Suprapubic skin (tissue), 4 donors: ENCODE results near the gene ETV6. TPM values are rescaled to one million over a fixed set of nuclear protein-coding genes. Genes with fewer than 3 reads are reported as not detected.

ENCODE experiments used
- DNase-seq, 2 donors: peaks; one replicate each; pipeline ENCODE4 v3.0.0-alpha.2; 2019; ENCODE audit warnings: low spot score in 2 of 2
- H3K27ac ChIP-seq: fragments of 200-600 bp; sonication (generic); one replicate; pipeline ENCODE4 v1.5.1; 2019
- H3K27me3 ChIP-seq: fragments of 200-600 bp; sonication (generic); one replicate; pipeline ENCODE4 v1.5.1; 2019
- H3K36me3 ChIP-seq: fragments of 200-600 bp; sonication (generic); one replicate; pipeline ENCODE4 v1.5.1; 2019
- H3K4me1 ChIP-seq: fragments of 200-600 bp; sonication (generic); one replicate; pipeline ENCODE4 v1.5.1; 2019
- H3K4me3 ChIP-seq: fragments of 200-600 bp; sonication (generic); one replicate; pipeline ENCODE4 v1.5.1; 2019; ENCODE audit warnings: mild to moderate bottlenecking
- H3K9me3 ChIP-seq: fragments of 200-600 bp; sonication (generic); one replicate; pipeline ENCODE4 v1.5.1; 2019
- CTCF ChIP-seq, 2 donors: fragments of 200-600 bp in 1 of 2; fragments of 450-650 bp in 1 of 2; sonication (generic) in 1 of 2; IDR thresholded peaks; one replicate each; pipeline ENCODE4 v1.5.1; 2016 to 2019; ENCODE audit warnings: antibody characterized with exemption in 2 of 2, mild to moderate bottlenecking in 1 of 2, moderate library complexity in 1 of 2
- EP300 ChIP-seq: sonication (generic); formaldehyde crosslinking; IDR thresholded peaks from one replicate; pipeline ENCODE4 v1.6.1; 2017; ENCODE audit warnings: antibody characterized with exemption
- POLR2A ChIP-seq, 2 donors: fragments of 450-650 bp; IDR thresholded peaks; one replicate each; pipeline ENCODE4 v1.6.1; 2017; ENCODE audit warnings: antibody characterized with exemption in 2 of 2, mild to moderate bottlenecking in 2 of 2, moderate library complexity in 2 of 2
- POLR2AphosphoS5 ChIP-seq, 3 donors: sonication (generic); formaldehyde crosslinking; IDR thresholded peaks; one replicate each; pipeline ENCODE4 v1.6.1; 2017; ENCODE audit warnings: antibody characterized with exemption in 3 of 3
- WGBS: methylation state at CpG from one replicate; pipeline ENCODE4 v1.1.5; 2018; 5-methylcytosine and 5-hydroxymethylcytosine counted together
- total RNA-seq, 4 donors: library from RNA; depleted of rRNA; stranded (reverse); fragments of >200 nt; gene quantifications; one replicate each; pipeline ENCODE4 v1.1.0, GENCODE V29; 2016

The ETV6 gene
- total RNA-seq, 4 donors from 2014 or later: 16.9 to 41.4 (median 25.1) TPM

GRCh38 chr12:11642785-11643184 is 6.7 kb upstream of the ETV6 start:
- H3K9me3 ChIP-seq: no peaks in the 10 kb centered on the region
- no peaks in the 10 kb centered on the region for H3K27me3 ChIP-seq
- no peak for TF ChIP-seq POLR2AphosphoS5 (IDR thresholded peaks at IDR 0.05)
- no peak for TF ChIP-seq POLR2A (IDR thresholded peaks at IDR 0.05)
- no peak for TF ChIP-seq EP300
- no peak for TF ChIP-seq CTCF (IDR thresholded peaks at IDR 0.05)
- H3K36me3 ChIP-seq: no peaks in the 10 kb centered on the region
- H3K4me3 ChIP-seq: no peak overlapping the region
- DNase-seq: no peak
- WGBS: 71% methylated on average over 1 of the region's 1 CpG
- H3K4me1 ChIP-seq: no peaks in the 10 kb centered on the region
- no peak overlapping the region for H3K27ac ChIP-seq

- no peaks in the 10 kb centered on the region for H3K27me3 ChIP-seq
- no peaks in the 10 kb centered on the region for H3K36me3 ChIP-seq
- peaks cover 8% of the 10 kb centered on the region for H3K4me1 ChIP-seq
- TF ChIP-seq CTCF (IDR thresholded peaks at IDR 0.05): no peak
- TF ChIP-seq POLR2A (IDR thresholded peaks at IDR 0.05): no peak
- no peak for TF ChIP-seq EP300
- no peak for TF ChIP-seq POLR2AphosphoS5 (IDR thresholded peaks at IDR 0.05)
- no peak for DNase-seq
- H3K9me3 ChIP-seq: no peaks in the 10 kb centered on the region
- no peak overlapping the region for H3K27ac ChIP-seq
- 96% methylated on average over 1 of the region's 1 CpG for WGBS
- no peak overlapping the region for H3K4me3 ChIP-seq
Measured at GRCh38 chr12:11645391-11645790, 4.1 kb upstream of the ETV6 start.

- Histone ChIP-seq H3K4me3 (peak overlapping the region; percentile 88), H3K27me3 (no peaks in the 10 kb centered on the region), H3K4me1 (peaks cover 38% of the 10 kb centered on the region), H3K36me3 (no peaks in the 10 kb centered on the region), H3K9me3 (no peaks in the 10 kb centered on the region), H3K27ac (peak overlapping the region; percentile 99)
- 1% methylated on average over 42 of the region's 58 CpGs for WGBS
- TF ChIP-seq POLR2AphosphoS5 (IDR thresholded peaks at IDR 0.05) (peak in 2 of 3 donors; percentile 56 to 57), CTCF (IDR thresholded peaks at IDR 0.05) (no peak), POLR2A (IDR thresholded peaks at IDR 0.05) (peak in 1 of 2 donors; percentile 20)
- peak in 1 of 2 donors; percentile 78 for DNase-seq
Measured at GRCh38 chr12:11648514-11649412, 711 bp upstream of the ETV6 start.

- no peak for DNase-seq
- Histone ChIP-seq H3K36me3 (no peaks in the 10 kb centered on the region), H3K4me1 (peaks cover 39% of the 10 kb centered on the region), H3K4me3 (peak overlapping the region; percentile 88), H3K9me3 (no peaks in the 10 kb centered on the region), H3K27ac (peak overlapping the region; percentile 99), H3K27me3 (no peaks in the 10 kb centered on the region)
- TF ChIP-seq EP300 (no peak), POLR2A (IDR thresholded peaks at IDR 0.05) (no peak), POLR2AphosphoS5 (IDR thresholded peaks at IDR 0.05) (no peak)
- under 1% methylated on average over 25 of the region's 25 CpGs for WGBS
Measured at GRCh38 chr12:11650286-11651281, 1.1 kb downstream of the ETV6 start.

- Histone ChIP-seq H3K9me3 (no peaks in the 10 kb centered on the region), H3K27me3 (no peaks in the 10 kb centered on the region), H3K36me3 (no peaks in the 10 kb centered on the region), H3K4me3 (peak overlapping the region; percentile 88), H3K27ac (peak overlapping the region; percentile 99), H3K4me1 (peaks cover 45% of the 10 kb centered on the region)
- 64% methylated on average over 4 of the region's 4 CpGs for WGBS
- no peak for TF ChIP-seq CTCF (IDR thresholded peaks at IDR 0.05)
- TF ChIP-seq EP300: no peak
- no peak for TF ChIP-seq POLR2A (IDR thresholded peaks at IDR 0.05)
- no peak for TF ChIP-seq POLR2AphosphoS5 (IDR thresholded peaks at IDR 0.05)
- DNase-seq: no peak
Measured at GRCh38 chr12:11651381-11651780, 1.9 kb downstream of the ETV6 start.
